CD4-positive, alpha-beta T cell treated with Interleukin-1 beta for 1 hour (primary cell): Measurements from ENCODE around the gene LGALS4.
"Not testable (repeated sequence)": the region's sequence is repeated elsewhere in the genome, so short reads cannot be mapped to it uniquely, and the experiment has no call there.

Experiments used
- DNase-seq, 2 donors: peaks; one replicate each; pipeline ENCODE4 v3.0.0-alpha.2; 2020 to 2022

Gene LGALS4

DNA sequence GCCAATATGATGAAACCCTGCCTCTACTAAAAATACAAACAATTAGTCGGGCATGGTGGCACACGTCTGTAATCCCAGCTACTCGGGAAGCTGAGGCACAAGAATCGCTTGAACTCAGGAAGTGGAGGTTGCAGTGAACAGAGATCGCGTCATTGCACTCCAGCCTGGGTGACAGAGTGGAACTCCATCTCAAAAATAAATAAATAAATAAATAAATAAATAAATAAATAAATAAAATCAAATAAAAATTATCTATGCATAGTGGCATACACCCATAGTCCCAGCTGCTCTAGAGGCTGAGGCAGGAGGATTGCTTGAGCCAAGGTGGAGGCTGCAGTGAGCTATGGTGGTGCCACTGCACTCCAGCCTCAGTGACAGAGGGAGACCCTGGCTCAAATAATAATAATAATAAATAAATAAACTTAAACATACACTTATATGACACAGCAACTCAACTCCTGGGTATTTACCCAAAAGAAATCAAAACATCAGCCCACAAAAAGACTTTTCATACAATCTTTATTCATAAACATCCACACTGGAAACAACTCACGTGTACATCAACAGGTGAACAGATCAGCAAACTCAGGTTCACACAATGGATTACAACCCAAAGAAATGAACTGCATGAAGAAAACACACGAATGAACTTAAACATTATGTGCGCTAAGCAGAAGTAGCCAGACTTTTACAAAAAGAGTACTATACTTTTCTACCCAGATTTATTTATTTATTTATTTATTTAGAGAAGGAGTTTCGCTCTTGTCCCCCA, 46.3 kb downstream of the LGALS4 start:
- no peak for DNase-seq

DNA sequence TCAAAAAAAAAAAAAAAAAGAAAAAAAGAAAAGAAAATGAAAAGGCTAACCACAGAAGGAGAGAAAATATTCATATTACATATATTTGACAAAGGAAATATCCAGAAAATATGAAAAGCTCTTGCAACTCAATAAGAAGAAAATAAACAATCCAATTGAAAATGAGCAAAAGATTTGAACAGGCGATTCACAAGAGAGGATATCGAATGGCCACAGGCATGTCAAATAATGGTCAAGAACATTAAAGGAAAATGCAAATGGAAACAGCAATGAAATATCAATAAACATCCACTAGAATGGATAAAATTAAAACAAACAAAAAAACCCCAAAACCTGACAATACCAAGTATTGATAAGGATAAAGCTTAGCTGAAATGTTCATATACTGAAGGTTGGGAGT, 47.5 kb downstream of the LGALS4 start:
- DNase-seq = no peak

DNA sequence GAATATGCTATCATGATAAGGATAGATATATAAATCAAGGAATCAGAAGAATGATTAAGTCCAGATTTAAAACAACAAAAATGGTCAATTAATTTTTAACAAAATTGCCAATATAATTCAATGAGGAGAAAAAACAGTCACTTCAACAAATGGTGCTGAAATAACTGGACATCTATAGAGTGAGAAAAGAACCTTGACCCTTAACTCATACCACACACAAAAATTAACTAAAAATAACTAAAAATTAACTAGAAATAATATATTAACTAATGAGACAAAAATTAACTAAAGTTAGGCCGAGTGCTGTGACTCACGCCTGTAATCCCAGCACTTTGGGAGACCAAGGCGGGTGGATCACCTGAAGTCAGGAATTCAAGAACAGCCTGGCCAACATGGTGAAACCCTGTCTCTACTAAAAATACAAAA, 48.9 kb downstream of the LGALS4 start:
- DNase-seq = no peak

DNA sequence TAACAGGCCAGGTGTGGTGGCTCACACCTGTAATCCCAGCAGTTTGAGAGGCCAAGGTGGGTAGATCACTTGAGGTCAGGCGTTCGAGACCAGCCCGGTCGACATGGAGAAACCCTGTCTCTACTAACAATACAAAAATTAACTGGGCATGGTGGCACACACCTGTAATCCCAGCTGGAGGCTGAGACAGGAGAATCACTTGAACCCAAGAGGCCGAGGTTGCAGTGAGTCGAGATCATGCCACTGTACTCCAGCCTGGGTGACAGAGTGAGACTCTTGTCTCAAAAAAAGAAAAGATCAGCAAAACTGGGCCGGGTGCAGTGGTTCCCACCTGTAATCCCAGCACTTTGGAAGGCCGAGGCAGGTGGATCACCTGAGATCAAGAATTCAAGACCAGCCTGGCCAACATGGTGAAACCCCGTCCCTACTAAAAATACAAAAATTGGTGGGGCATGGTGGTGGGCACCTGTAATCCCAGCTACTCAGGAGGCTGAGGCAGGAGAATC, 50.8 kb downstream of the LGALS4 start:
- not testable (repeated sequence) for DNase-seq

DNA sequence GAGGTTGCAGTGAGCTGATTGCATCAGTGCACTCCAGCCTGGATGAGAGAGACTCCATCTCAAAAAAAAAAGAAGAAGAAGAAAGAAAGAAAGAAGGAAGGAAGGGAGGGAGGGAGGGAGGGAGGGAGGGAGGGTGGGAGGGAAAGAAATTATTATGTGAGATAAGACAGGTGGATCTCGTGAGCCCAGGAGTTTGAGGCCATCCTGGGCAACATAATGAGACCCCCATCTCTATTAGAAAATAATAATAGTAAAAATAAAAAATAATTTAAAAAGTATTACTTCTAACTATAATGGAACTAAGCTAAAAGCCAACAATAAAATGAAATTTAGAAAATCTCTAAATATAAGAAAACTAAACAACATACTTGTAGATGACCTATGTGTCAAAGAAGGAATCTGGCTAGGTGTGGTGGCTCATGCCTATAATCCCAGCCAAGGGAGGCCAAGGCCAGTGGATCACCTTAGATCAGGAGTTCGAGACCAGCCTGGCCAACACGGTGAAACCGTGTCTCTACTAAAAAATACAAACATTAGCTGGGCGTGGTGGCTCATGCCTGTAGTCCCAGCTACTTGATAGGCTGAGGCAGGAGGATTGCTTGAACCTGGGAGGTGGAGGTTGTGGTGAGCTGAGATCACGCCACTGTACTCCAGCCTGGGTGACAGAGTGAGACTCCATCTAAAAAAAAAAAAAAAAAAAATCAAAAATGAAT, 51.8 kb downstream of the LGALS4 start:
- not testable (repeated sequence) for DNase-seq

DNA sequence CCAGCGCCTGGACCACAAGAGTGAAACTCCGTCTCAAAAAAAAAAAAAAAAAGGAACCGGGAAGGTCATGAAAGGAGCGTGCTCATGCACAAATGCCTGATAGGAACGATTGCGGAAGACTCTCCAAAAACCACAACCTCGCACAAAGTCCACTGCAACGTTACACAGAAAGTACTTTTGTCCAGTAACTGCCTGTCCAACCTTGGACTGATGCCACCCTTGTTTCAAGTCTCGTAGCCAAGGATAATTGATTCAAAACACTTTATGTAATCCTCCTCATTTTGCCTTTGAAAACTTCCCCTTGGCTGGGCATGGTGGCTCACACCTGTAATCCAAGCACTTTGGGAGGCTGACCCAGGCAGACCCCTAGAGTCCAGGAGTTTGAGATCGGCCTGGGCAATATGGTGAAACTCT, 53.1 kb downstream of the LGALS4 start:
- no peak for DNase-seq

DNA sequence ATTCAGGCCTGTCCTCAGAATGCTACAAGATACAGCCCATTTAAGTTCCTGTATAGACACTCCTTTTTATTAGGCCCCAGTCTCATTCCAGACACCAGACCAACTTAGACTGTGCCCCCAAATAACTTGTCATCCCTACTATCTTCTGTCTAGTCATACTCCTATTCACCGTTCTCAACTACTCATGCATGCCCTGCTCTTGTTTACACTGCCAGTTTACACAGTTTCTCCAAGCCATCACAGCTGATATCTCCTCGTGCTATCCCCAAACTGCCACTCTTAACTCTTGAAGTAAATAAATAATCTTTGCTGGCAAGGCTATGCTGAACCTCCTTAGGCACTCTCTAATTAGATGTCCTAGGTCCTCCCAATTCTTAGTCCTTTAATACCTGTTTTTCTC, 58.5 kb downstream of the LGALS4 start:
- not testable (repeated sequence) for DNase-seq

DNA sequence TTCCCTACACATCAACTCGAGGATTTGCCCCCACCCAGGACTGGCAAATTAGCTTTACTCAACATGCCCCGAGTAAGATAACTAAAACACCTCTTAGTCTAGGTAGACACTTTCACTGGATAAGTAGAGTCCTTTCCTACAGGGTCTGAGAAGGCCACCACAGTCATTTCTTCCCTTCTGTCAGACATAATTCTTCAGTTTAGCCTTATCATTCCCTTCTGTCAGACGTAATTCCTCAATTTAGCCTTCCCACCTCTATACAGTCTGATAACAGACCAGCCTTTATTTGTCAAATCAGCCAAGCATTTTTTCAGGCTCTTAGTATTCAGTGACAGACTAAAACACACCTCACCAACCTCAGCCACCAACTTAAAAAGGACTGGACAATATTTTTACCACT, 59.0 kb downstream of the LGALS4 start:
- not testable (repeated sequence) for DNase-seq
